NCI-H1417 treated with DMSO at 0.1 percent for 48 hours (cell line): ENCODE data around the gene MVB12B.

Experiments used
- DNase-seq: peaks from one replicate; lab custom pipeline; 2025; lab: John Stamatoyannopoulos, UW

The MVB12B gene

GRCh38 chr9:126303488-126303887 is 23.1 kb upstream of the MVB12B start:
- DNase-seq: no peak

GRCh38 chr9:126304207-126304970 is 22.2 kb upstream of the MVB12B start:
- DNase-seq: no peak

DNA sequence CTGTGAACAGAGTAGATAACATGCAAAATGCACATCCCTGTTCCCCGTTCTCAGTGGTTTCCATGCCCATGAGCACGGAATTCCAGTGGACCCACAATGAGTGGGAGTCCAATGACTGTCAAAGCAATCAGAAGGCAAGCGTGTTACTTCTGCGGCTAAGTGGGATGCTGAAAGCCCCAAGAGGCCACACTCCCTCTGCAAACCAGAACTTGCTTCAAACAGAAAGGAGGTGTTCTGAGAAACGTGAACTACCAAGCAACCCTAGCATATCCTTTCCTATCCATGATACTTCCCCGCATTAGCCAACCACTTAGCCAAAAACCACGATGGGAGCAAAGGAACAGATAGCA is 21.7 kb upstream of the MVB12B start:
- no peak for DNase-seq

- DNase-seq: no peak
Measured at GRCh38 chr9:126306071-126306647, 20.5 kb upstream of the MVB12B start.

GRCh38 chr9:126307322-126308061 is 19.1 kb upstream of the MVB12B start:
- DNase-seq: no peak

DNA sequence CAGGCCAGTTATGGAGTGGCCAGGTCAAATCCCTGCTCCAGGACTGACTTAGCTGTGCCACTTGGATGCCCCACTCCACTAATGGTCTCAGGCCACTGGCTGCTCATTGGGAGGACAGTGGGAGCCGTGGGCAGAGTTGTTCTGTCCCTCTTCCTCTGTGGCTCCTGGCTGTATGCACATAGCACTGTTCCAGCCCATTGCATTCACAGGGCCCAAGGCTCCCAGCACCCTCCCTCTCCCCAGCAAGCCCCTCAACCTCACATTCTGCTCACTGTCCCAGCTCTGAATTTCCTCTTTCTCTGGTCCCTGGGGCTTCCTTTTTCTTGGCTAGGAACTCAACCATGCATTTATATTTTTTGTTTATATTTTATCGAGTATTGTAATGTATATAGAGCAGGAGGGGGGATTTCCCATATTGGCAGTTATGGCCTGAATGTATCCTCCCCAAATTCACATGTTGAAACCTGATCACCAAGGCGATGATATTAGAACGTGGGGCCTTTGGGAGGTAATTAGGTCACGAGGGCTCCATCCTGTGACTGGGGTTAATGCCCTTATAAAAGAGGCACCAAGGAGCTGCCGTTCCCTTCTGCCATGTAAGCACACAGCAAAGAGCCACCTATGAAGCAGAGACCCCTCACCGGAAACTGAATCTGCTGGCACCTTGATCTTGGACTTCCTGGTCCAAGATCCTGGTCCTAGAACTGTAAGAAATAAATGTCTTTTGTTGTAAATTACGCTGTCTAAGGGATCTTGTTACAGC is 17.0 kb upstream of the MVB12B start:
- DNase-seq: no peak

- no peak for DNase-seq
Measured at GRCh38 chr9:126312584-126313551, 13.8 kb upstream of the MVB12B start.

GRCh38 chr9:126316085-126316655 is 10.5 kb upstream of the MVB12B start:
- no peak for DNase-seq

DNA sequence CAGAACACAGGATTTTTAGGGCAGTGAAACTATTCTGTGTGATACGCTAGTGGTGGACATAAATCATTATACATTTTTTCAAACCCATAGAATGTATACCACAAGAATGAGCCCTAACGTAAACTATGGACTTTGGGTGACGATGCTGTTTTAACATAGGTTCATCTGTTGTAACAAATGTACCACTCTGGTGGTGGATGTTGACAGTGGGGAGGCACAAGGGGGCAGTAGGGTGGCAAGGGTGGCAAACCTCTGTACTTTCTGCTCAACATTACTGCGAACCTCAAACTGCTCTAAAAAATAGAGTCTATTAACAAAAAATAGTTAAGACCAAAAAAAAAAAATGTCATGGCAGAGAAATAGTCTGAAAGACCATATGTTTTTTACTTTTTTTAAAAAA is 9.1 kb upstream of the MVB12B start:
- DNase-seq: no peak

DNA sequence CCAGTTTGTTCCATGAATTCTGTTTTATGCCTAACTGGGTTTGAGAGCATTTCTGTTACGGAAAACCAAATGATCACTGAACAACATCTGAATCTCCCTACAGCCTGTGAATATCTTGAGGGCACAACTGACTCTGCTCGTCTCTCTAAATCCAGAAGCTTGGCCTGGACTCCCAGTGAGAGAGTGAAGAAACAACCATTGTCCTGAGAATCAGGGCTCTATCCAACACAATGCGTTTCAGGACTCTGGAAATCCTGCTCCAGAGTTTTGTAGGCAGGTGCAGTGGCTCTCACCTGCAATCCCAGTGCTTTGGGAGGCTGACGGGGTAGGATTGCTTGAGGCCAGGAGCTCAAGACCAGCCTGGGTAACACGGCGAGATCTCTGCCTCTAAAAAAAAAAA is 7.8 kb upstream of the MVB12B start:
- no peak for DNase-seq

- DNase-seq: no peak
Measured at GRCh38 chr9:126319671-126320070, 7.0 kb upstream of the MVB12B start.

GRCh38 chr9:126320158-126320922 is 6.3 kb upstream of the MVB12B start:
- no peak for DNase-seq

- no peak for DNase-seq
Measured at GRCh38 chr9:126321742-126322141, 4.9 kb upstream of the MVB12B start.

DNA sequence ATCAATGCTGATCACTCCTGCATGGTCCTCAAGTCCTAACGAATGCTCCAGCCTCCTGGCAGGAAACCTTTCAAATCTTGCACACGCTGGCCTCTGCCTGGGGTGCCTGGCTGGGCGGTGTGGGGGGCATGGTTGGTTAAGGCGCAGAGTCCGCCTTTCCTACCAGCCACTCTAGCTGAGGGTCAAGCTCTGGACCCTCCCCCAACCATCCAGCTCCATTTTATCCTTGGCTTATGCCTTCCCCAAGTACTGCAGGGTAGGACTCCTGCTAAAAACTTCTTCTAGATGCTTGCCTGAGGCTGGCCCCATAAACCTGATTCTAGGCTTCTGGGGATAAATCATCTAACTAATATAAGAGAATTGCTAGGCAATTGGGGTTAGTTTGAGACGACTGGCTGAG is 808 bp upstream of the MVB12B start:
- no peak for DNase-seq

DNA sequence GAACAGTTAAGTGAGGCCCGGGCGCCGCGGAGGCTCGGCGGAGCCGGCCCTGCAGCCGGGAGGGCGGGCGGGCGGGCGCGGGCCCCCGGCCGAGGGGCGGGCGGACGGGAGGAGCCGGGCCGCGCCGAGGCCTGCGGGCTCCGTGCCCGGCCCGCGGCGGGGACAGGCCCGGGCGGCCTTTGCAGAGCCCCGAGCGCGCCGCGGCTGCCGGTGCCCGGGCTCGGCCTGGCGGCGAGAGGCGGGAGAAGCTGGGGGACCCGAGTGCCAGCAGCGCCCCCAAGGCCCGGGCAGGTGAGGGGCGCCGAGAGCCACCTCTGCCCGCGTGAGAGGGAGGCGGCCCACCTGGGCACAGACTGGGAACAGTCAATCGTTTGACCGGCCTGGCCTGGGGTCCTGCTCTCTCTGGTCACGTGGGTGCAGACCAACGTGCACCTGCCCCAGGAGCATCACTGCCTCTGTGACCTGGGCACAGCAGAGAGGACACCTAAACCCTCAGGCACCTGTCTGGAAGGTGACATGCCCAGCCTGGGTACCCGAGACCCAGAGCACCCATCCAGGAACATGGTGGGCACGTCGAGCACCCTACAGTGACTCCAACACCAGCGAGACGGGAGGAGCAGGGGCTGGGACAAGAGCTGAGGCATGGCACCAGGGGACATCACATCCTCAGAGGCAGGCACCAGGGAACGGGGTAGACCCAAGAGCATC is 531 bp downstream of the MVB12B start:
- no peak for DNase-seq

- no peak for DNase-seq
Measured at GRCh38 chr9:126327714-126328185, 1.1 kb downstream of the MVB12B start.

DNA sequence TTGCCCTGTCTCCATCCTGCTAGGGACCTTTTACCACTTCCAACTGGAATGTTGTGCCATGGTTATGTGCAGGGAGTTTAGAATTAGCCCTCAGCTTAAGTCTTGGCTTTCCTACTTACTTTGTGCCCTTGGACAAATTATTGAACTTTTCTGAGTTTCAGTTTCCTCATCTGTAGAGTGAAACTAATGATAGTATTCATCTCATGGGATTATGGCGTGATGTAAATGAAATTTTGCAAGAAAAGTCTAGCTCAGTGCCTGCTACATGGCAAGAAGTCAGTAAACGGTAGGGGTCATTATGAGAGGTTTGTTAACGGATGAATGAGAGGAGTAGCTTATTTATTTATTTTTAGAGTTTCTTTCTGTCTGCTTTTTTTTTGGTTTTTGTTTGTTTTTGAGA is 1.8 kb downstream of the MVB12B start:
- no peak for DNase-seq

DNA sequence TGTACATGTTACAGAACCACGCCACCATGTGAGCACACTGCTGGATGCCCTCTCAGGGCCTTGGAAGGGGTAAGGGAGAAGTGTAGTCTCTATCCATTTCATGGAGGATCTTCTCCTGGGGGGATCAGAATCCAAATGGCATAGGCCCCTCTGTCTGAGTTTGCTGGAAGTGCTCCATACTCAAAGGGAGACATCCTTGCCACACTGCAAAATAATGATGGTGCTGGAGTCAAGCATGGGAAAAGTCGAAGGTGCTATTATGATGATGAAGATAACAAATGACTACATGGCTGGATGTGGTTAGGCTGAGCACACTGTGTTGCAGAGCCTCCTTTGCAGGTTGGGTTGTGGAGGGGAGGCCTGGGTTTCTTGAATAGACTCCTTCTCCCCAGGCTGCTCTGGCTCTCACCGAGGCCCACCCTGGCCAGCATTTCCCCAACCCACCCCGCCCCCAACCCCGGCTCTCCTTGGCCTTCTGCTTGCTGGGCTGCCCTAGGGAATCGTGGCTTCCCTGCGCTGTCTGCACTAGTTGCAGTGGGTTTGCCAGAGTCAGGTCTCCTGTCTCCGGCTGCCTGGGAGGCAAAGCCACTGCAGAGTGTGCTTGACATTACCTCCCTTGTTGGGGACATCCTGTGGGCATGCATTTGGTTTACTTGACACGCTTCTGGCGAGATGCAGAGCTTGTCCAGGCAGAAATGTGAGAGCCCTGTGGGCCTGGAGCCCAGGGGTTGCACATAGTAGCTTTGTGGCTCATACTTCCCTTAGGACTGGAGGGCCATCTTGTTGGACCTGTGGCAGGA is 3.0 kb downstream of the MVB12B start:
- no peak for DNase-seq

- no peak for DNase-seq
Measured at GRCh38 chr9:126330536-126330935, 3.9 kb downstream of the MVB12B start.
